OCI-LY1 (cell line): ENCODE measurements around the gene GPATCH4.

Experiments used
- CTCF ChIP-seq: fragments of 200-600 bp; sonication (generic), shearing (Covaris generic); IDR thresholded peaks from 2 replicates; pipeline ENCODE4 v1.5.1; 2017; ENCODE audit warnings: mild to moderate bottlenecking, antibody characterized with exemption, low read length, moderate library complexity, mixed read lengths
- EZH2 ChIP-seq: fragments of 200-600 bp; sonication (generic), shearing (Covaris generic); IDR thresholded peaks from 2 replicates; pipeline ENCODE4 v1.8.0; 2017; ENCODE audit warnings: borderline replicate concordance, mixed run types, mild to moderate bottlenecking, antibody characterized with exemption, low read length, moderate library complexity, mixed read lengths

- no peak for TF ChIP-seq EZH2
- no peak for TF ChIP-seq CTCF
These were observed 27.1 kb downstream of the GPATCH4 start for GRCh38 chr1:156574039-156574633.
